ENCODE results near the gene WRNIP1. TPM values are rescaled to one million over a fixed set of nuclear protein-coding genes. Genes with fewer than 3 reads are reported as not detected.

Gene WRNIP1
- total and polyA plus RNA-seq, 2 of the 8 experiments (the other 6 are each of a cell fraction or from before 2014, with no cell fraction given), result 38.2 to 39.2 TPM

- TF ChIP-seq RFX5 (IDR thresholded peaks at IDR 0.05; ENCODE audit: borderline replicate concordance, low read depth, low read length), result no peak
- TF ChIP-seq SAP30 (IDR thresholded peaks at IDR 0.05; ENCODE audit: insufficient read depth, insufficient replicate concordance, low read length), result no peak
- TF ChIP-seq EP300 (IDR thresholded peaks at IDR 0.05; ENCODE audit: borderline replicate concordance in 1 of 2, low read depth in 2 of 2, low read length in 2 of 2), result no peak
These were observed 37.4 kb downstream of the WRNIP1 start (continued) for GRCh38 chr6:2802521-2803060.

Data from H1 (cell line).